ENCODE measurements around the gene OSBPL10.
"Not testable (repeated sequence)": the region's sequence is repeated elsewhere in the genome, so short reads cannot be mapped to it uniquely, and the experiment has no call there.

DNA sequence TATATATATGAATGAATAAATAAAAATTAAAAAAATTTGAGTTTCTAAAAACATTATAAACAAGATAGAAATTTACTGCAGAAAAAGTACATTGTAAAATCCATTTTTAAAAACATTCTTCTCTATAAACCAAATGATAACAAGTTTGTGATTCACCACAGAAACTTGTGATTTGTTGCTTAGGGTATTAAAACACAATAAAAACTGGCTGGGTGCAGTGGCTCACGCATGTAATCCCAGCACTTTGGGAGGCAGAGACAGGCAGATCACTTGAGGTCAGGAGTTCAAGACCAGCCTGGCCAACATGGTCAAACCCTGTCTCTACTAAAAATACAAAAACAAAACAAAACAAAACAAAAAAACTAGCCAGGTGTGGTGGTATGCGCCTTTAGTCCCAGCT is 197.2 kb downstream of the OSBPL10 start:
- TF ChIP-seq POLR2AphosphoS5, POLR2A, SPI1 (IDR thresholded peaks at IDR 0.05; ENCODE audit: low read depth, low read length): not testable (repeated sequence)
